ENCODE measurements around the gene TRAK1.
"Not testable (repeated sequence)": the region's sequence is repeated elsewhere in the genome, so short reads cannot be mapped to it uniquely, and the experiment has no call there.

Gene TRAK1, protein sequence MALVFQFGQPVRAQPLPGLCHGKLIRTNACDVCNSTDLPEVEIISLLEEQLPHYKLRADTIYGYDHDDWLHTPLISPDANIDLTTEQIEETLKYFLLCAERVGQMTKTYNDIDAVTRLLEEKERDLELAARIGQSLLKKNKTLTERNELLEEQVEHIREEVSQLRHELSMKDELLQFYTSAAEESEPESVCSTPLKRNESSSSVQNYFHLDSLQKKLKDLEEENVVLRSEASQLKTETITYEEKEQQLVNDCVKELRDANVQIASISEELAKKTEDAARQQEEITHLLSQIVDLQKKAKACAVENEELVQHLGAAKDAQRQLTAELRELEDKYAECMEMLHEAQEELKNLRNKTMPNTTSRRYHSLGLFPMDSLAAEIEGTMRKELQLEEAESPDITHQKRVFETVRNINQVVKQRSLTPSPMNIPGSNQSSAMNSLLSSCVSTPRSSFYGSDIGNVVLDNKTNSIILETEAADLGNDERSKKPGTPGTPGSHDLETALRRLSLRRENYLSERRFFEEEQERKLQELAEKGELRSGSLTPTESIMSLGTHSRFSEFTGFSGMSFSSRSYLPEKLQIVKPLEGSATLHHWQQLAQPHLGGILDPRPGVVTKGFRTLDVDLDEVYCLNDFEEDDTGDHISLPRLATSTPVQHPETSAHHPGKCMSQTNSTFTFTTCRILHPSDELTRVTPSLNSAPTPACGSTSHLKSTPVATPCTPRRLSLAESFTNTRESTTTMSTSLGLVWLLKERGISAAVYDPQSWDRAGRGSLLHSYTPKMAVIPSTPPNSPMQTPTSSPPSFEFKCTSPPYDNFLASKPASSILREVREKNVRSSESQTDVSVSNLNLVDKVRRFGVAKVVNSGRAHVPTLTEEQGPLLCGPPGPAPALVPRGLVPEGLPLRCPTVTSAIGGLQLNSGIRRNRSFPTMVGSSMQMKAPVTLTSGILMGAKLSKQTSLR

DNA sequence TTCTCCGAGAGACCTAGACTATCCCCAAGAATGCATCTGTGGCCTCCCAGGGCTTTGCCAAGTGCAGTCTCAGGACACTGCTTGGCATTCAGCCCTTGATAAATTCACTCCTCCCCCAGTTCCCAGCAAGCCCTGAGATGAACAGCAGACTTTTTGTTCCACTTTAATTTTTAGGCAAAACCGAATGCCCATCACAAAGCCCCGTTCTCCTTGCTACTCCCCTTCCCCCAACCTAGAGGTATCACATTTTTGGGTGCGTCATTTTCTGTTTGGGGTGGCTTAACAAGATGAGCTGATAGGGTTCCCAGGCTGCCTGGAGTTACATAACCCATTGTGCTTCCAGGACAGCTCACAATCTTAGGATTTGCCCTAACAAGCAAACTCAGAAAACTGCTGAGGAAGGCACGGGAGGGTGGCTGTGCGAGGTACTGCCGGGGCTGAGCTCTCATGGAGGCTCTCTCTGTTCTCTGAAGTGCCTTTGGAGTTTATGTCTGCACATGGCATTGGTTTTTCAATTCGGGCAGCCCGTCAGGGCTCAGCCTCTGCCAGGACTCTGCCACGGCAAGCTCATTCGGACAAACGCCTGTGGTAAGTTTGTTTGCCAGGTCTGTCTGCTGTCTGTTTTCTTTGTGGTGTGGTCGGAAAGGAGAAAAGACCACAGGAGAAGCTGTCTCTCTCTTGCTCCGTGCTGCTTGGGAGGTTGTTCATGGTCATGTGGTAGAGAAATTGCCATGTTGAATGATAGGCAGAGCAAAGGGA is at the start of gene TRAK1:
Gene TRAK1, plus strand, starts transcription at position 385 of the 759 bp plus-strand sequence. Its CDS starts 113 bp downstream, at position 498.
- DNase-seq (ENCODE audit: low read depth in 1 of 2, low spot score in 1 of 2): no peak

DNA sequence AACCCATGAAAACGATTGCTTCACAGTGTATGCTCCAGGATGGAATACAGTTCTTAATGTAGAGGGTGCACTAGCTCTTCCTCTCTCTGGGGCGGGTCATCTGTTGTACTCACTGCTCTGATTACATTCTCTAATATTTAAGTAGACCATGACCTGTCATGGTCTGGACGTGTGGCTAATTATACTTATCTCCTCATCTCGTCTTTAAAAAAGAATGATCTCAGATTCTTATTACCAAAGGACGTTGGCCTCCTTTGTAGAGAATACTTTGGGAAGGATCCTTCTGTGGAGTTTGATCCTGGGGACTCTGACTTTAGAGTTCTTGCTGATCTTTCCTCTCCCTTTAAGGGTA is 48.4 kb upstream of the TRAK1 start:
- DNase-seq (ENCODE audit: low read depth in 1 of 2, low spot score in 1 of 2): no peak

DNA sequence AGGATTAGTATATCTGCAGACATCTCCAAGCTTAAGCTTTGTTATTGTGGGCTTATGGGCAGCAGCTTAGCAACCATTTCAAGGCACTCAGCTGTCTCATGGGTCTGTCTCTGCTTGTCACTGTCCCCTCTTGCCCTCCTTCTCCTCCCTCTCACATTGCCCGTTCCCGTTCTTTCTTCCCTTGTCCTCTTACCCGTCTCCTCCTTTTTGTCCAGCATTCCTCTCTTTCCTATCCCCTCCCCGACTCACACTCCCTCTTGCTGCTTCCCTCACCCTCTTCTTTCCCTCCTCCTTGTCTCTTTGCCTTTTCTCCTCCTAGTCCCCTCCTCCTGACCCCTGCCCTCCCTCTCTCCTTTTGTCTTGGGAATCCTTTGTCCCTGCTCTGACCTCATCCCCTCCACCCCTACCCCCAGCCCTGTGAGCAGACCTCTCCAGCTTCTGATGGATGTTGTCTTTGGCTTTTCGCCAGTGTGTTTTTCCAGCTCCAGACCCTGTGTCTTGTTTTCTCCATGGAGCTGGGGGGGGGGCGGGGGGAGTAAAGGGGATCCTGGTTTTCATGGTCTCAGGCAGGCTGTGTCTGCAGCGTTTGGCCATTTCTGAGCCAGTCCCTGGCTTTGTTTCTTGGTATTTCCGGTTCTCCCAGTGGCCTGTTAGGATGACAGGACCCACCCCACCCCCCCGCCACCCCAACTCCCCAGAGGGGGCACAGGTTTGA is 47.9 kb upstream of the TRAK1 start:
- no peak for DNase-seq (ENCODE audit: low read depth in 1 of 2, low spot score in 1 of 2)

DNA sequence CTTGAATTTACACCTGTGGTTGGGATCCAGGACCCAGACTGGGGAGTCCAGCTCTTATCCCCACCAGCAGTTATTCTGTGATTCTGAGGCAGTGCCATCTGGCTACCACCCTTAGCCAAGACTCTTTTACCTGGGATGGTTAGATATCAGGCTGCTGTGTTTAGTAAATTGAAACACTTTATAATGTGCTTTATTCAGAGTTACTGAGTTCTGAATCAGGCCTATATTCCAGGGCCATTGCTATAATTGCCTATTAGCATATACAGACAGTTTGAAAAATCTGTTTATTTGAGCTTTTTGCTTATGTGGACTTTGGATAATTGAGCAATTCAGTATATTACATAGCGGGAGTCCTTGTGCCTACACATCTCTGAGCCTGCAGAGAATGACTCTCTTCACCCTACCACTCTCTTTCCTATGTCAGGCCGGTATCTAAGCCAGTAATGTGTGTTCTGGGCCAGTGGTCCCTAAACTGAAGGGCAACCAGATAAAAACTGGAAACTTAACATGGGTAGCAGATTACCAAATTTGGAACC is 45.4 kb upstream of the TRAK1 start:
- no peak for DNase-seq (ENCODE audit: low read depth in 1 of 2, low spot score in 1 of 2)

DNA sequence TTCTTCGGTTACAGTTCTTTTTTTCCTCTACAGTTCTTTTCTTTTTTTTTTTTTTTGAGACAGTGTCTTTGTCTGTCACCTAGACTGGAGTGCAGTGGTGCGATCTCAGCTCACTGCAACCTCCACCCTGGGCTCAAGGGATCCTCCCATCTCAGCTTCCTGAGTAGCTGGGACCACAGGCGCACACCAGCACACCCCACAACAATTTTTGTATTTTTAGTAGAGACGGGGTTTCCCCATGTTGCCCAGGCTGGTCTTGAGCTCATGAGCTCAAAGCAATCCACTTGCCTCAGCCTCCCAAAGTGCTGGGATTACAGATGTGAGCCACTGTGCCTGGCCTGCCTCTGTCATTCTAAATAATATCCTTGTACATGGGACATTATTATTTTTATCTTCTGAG is 42.6 kb upstream of the TRAK1 start:
- not testable (repeated sequence) for DNase-seq (ENCODE audit: low read depth in 1 of 2, low spot score in 1 of 2)

DNA sequence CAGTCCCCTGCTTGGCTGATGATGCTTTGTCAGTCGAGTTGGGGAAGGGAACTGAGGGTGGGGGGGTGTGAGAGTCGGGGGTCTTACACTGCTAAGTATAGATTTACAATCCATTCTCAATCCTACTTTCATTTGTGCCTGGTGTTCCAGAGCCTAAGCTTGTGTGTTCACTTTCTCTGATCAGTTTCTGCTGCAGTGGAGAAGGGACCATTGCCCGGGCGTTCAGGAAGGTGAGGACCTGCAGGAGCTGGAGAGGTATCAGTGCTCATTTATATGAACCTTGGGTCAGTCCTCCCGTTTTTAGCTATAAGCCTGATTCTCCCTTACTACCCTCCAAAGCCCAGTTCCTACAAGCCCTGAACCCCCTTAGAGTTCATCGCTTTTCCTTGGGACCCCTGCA is 41.0 kb upstream of the TRAK1 start:
- DNase-seq (ENCODE audit: low read depth in 1 of 2, low spot score in 1 of 2): no peak

DNA sequence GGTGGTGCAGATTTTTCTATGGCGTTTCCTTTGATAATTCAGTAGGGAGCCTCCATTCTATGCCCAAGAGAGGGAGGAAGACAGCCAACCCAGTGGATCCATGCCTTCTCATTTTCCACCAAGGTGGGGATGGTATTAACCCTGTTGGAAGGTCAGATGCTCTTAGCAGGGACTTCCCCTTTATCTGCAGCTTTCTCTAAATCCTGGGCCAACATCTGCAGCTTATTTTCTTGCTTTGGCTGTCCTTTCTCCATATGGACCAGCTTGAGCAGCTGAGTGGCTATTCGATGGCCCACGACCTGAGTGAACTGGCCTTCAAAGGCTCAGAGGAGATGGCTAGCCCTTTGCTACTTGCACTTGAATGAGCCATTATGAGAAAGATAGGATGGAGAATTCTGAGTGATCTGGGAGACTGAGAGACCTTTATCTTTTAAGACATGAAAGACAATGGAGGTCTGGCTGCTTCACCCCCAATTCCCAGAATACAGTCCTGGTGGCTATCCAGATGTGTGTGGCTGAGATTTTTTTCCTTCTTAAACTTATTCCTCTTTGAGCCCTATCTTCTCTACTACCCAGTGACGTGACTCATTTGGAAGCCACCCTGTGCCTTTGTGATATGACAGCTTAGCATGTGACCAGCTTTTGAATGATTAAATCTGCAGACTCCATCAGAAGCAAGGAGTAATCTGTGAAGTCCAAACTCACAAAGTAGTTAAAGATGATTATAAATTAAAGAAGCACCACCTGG is 39.6 kb upstream of the TRAK1 start:
- DNase-seq (ENCODE audit: low read depth in 1 of 2, low spot score in 1 of 2): no peak

DNA sequence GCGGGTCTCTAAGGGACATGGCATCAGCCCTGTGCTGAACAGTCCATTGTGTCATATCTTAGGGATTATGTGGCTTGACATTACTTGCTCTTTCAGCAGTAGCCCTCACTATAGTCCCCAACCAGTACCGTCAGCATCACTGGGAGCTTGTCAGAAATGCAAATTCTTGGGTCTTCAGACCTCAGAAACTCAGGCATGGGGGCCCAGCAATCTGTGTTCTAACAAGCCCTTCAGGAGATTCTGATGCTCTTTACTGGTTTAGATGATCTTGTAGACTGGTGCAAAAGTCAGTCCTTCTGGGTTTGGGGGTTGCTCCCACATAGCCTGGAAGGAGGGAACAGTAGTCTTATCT is 39.0 kb upstream of the TRAK1 start:
- no peak for DNase-seq (ENCODE audit: low read depth in 1 of 2, low spot score in 1 of 2)

DNA sequence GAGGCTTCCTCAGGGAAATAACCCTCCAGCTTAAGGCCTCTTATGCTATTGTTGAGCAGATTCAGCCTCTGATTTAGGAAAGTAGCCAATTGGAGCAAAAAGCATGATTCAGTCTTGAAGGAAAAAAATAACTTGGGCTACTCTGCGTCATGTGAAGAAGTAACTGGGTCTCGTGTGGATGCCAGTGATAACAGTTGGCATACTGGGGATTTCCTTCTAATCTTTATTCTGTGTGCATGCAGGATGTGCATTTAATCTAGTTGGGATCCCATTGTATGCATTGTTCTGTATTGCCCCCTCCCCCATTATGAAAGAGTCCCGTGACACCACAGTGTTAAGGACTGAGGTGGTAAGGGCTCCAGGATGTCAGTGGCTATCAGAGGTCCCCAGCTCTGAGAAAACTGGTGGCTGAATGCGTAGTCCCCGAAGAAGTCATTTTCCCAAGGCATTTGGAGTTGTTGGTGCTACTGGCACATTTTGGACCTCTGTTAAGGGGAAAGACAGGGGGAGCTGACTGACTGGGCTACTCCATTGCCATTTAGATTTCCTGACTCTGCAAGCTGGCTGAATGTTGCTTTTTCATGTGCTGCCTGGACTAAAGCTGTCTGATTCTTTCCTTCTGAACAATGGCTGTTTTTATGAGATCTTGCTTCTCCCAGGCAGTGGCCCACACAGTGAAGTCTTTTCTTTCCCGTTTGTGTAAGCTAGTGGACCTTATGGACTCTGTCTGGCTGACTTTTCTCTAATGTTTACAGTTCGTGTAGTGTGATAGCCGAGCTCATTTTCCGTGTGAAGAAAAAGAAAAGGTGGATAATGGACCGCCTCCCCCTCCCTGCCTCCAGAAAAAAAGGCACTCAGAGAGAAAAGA is 38.4 kb upstream of the TRAK1 start:
- DNase-seq (ENCODE audit: low read depth in 1 of 2, low spot score in 1 of 2): no peak

DNA sequence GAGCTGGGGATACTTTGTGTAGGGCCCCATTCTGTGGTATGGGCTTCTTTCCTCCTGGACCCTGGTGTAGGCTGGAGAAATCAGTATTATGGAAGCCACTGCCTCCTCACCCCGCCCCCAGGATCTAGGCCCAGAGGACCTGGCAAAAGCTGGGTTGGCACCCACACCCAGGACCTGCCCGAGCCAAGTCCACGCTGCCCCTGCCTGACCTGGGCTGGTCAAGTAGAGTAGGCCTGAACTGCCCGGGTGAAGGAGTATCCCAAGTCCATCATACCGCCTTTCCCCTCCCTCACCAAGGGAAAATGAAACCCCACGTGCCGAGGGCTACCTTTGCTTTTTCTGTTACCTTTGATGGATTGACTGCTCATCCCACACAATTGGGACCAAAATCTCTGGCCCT is 37.7 kb upstream of the TRAK1 start:
- DNase-seq (ENCODE audit: low read depth in 1 of 2, low spot score in 1 of 2): no peak

DNA sequence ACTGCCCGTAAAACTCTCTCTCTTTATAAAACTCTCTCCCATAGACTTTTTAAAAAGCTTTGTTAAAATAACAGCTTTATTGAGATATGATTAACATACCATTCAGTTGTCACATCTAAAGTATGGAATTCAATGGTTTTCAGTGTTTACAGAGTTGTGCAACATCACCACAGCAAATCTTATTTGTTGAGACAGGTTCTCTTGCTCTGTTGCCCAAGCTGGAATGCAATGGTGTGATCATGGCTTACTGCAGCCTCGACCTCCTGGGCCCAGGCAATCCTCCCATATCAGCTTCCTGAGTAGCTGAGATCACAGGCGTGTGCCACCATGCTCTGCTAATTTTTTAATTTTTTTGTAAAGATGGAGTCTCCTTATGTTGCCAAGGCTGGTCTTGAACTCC is 35.9 kb upstream of the TRAK1 start:
- no peak for DNase-seq (ENCODE audit: low read depth in 1 of 2, low spot score in 1 of 2)

DNA sequence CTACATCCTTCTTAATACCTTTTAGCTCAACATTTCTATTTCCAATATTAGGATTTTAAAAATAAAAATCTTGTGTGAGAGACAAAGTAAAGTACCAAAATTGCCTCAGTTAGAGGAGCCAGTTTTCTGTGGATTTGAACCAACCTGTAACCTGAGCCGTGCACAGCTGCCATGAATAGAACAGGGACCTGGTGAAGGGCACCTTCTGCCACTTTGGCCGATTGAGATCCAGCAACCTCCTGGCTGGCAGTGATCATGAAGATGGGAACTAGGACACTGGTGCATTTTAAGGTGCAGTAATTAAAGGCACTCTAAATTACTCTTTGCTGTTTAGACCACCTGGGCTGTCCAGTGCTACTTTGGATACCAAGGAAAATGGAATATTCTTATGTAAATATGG is 34.3 kb upstream of the TRAK1 start:
- DNase-seq (ENCODE audit: low read depth in 1 of 2, low spot score in 1 of 2): no peak

DNA sequence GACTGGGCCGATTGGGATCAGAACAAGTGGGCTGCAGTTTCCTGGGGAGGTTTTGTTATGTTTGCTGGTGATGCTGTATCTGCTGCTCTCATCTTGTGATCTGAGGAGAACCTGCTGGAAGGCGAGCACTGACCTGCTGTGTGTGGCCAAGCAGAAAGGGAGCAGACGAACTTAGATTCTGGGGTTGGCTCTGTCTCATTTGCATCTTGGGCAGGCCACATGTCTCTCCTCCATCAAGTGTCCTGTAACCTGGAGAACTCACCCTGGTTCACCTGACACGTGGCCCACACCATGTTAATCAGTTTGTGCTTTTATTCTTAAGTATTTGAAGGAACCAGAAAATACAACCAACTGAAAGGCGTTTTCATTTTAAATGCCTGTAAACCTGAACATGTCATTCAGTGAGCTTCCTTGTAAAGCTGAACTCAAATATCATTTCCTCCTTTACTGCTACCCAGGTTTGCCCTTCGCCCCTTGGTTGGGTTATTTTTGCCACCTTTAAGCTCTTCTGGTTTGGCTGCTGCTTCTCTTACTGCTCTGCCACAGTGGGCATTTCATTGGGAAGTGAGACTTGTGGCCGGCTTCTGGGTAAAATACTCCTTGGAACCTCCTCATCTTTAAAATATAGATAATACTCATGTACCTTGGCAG is 33.5 kb upstream of the TRAK1 start:
- DNase-seq (ENCODE audit: low read depth in 1 of 2, low spot score in 1 of 2): no peak

DNA sequence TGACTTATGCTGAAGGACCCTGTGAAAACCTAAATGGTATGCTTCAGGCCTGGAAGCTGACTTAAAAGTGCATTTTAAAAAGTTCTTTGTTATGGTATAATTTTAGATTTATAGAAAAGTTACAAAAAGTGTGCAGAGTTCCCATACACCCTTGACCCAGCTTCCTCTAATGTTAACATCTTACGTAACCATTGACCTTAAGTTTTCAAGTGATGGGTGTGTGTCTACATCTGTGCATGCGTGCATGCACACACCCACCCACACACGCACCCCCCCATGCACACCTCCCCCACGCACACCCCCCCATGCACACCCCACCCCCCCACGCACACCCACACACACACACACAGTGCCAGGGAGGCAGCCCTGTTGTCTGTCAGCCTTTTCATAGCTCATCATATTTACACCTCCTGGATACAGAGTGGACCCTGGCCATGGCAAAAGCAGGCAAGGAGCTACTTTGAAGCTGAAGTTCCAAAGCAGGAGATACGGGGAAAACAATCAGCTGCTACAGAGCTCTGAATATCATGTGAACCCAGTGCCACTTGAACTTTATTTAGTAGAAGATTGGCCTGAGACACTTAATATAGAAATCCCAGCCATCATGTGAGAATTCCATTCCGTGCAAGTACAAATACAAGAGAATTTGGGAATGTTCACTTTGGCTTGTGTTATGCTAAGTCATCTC is 30.0 kb upstream of the TRAK1 start:
- DNase-seq (ENCODE audit: low read depth in 1 of 2, low spot score in 1 of 2): no peak

DNA sequence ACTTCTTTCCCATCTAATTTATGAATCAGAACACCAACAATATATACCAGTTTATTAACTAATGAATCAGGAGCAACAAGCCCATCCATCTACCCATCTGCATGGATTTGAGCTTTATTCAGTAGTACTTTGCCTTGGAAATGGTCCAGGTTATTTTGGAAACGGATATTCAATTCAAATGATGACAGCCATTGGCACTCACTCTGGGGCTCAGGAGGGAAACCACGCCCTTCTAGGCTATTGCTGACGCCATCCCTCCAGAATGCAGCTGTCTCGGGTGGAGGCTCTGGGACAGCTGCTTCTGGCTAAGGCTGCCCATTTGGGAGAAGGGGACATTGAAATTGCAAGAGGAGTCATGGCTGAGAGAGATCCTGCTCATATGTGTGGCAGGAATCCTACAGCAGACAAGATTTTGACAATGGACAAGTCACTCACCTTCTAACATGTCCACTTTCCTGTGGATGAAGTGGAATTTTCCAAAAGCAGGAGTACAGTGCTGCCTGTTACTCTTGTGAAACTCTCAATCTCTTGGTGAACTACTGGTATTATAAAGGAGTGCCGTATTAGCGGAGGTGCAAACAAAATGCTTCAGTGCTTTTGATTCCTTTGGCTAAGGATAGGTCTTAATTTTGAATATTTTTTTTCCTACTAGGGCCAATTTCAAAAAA is 29.3 kb upstream of the TRAK1 start:
- DNase-seq (ENCODE audit: low read depth in 1 of 2, low spot score in 1 of 2): no peak

DNA sequence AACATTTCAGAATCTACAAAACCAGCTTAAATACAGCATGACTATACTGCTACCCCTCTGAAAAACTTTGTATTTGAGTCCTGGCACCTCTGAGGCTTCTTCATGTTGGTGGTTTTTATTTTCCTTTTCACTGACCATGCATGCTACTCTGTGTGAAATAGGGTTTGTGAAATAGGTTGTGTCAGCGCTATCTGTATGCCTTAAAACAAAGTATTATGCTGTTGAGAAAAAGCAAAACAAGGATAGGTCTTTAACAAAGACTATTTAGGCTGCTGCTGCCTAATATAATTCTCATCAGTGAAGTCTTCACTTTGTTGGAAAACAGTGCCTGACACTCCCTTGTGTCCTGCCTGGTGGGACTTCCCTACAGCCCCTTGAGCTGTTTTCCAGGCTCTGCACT is 28.7 kb upstream of the TRAK1 start:
- DNase-seq (ENCODE audit: low read depth in 1 of 2, low spot score in 1 of 2): no peak

DNA sequence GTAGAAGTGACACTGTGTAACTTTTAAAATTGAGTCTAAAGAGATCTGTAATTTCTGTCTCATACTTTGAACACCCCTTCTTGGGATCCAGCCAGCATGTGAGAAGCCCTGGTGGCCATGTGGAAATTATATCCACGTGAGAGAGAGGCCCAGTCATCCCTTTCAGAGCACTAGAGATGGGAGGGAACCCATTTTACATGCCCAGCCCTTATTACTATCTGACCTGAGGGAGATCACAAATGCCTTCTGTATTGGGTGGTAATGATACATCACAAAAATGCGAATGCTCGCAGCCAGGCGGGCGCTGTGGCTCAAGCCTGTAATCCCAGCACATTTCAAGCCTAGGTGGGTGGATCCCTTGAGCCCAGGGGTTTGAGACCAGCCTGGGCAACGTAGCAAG is 27.3 kb upstream of the TRAK1 start:
- no peak for DNase-seq (ENCODE audit: low read depth in 1 of 2, low spot score in 1 of 2)
